Ascending aorta (tissue), 2 donors: Measurements from ENCODE around the gene SH3D21. TPM values are rescaled to one million over a fixed set of nuclear protein-coding genes. Genes with fewer than 3 reads are reported as not detected.

Experiments used
- DNase-seq, 2 donors: peaks; one replicate each; pipeline ENCODE4 v3.0.0-alpha.2; 2019; ENCODE audit warnings: low spot score in 2 of 2
- H3K27ac ChIP-seq, 2 donors: fragments of 200-600 bp; sonication (generic); one replicate each; pipeline ENCODE4 v1.5.1; 2016 to 2017; ENCODE audit warnings: mild to moderate bottlenecking in 1 of 2
- H3K27me3 ChIP-seq: fragments of 200-600 bp; sonication (generic); one replicate; pipeline ENCODE4 v1.5.1; 2017
- H3K36me3 ChIP-seq, 2 donors: fragments of 200-600 bp; sonication (generic); one replicate each; pipeline ENCODE4 v1.5.1; 2016
- H3K4me1 ChIP-seq, 2 donors: fragments of 200-600 bp; sonication (generic); one replicate each; pipeline ENCODE4 v1.5.1; 2016 to 2017; ENCODE audit warnings: mild to moderate bottlenecking in 1 of 2
- H3K4me3 ChIP-seq, 2 donors: fragments of 200-600 bp; sonication (generic); one replicate each; pipeline ENCODE4 v1.5.1; 2016 to 2017; ENCODE audit warnings: mild to moderate bottlenecking in 1 of 2
- H3K9me3 ChIP-seq, 2 donors: fragments of 200-600 bp; sonication (generic); one replicate each; pipeline ENCODE4 v1.5.1; 2016
- intact Hi-C: fragments of 100-400 bp; cut with DNase I; formaldehyde crosslinking; loops from one replicate; pipeline ENCODE4 v1.15.1; 2023
- total RNA-seq: library from RNA; depleted of rRNA; stranded (reverse); fragments of >200 nt; gene quantifications from one replicate; pipeline ENCODE4 v1.1.0, GENCODE V29; 2016
- TF ChIP-seq, protein P1 (sequence below), 3 experiments: fragments of 200-600 bp in 2 of 3; fragments of 450-650 bp in 1 of 3; sonication (generic) in 2 of 3; IDR thresholded peaks; one replicate each; pipeline ENCODE4 v1.5.1; 2016 to 2019; ENCODE audit warnings: antibody characterized with exemption in 3 of 3, mild to moderate bottlenecking in 1 of 3, moderate library complexity in 1 of 3

The SH3D21 gene
- total RNA-seq, 1 donor from 2014 or later = 1.3 TPM

DNA sequence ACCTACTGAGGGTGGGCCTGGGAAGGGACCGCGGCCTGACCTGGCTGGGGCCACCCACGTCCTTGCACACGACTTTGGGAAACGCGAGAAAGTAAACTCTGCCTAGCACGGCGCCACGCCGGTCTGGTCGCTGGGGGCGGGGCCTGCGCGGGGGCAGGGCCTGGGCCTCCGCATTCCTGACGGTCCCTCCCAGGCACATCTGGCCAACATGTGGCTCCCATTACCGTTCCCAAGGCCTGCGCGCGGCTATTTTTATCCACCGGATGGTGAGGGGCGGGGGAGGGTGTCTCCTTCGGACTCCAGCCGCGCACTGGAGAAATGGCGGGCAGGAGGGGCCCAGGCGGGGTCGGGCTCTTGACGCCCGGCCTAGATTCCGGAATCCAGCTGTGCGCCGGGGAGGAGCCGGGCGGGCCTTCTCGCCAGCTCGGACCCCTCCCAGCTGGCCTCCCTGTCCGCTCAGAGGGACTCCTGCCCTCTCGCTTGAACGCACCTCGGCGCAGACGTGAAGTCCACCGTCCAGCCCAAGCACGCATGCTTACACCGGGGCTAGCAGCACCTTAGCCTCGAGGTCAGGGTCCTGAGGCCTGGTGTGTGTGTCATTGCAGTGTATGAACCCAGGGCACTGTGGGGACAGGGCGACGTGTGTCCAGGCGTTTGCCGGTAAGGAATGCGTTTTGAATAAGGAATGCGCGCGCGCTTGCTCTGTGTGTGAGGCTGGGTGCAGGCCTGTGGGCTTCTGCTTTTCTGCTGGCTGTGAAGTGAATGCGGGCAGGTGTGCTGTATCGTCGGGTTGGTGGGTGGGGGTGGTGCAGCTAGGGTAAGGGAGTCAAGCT is 15.2 kb downstream of the SH3D21 start:
- no peaks in the 10 kb centered on the region for H3K36me3 ChIP-seq
- TF ChIP-seq, protein P1, sequence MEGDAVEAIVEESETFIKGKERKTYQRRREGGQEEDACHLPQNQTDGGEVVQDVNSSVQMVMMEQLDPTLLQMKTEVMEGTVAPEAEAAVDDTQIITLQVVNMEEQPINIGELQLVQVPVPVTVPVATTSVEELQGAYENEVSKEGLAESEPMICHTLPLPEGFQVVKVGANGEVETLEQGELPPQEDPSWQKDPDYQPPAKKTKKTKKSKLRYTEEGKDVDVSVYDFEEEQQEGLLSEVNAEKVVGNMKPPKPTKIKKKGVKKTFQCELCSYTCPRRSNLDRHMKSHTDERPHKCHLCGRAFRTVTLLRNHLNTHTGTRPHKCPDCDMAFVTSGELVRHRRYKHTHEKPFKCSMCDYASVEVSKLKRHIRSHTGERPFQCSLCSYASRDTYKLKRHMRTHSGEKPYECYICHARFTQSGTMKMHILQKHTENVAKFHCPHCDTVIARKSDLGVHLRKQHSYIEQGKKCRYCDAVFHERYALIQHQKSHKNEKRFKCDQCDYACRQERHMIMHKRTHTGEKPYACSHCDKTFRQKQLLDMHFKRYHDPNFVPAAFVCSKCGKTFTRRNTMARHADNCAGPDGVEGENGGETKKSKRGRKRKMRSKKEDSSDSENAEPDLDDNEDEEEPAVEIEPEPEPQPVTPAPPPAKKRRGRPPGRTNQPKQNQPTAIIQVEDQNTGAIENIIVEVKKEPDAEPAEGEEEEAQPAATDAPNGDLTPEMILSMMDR (IDR thresholded peaks at IDR 0.05) = no peak
- peaks cover 14 to 29% of the 10 kb centered on the region in 2 donors for H3K4me1 ChIP-seq
- peak overlapping the region; percentile 68 to 75 for H3K4me3 ChIP-seq
- DNase-seq = peak in 1 of 2 donors; percentile 90
- intact Hi-C loops = loop anchor here (5.0 kb wide), 2 partner anchors 66 to 1791 kb away; partner anchors contain the start of gene STK40
- H3K27ac ChIP-seq = peak overlapping the region; percentile 91 to 98
- H3K27me3 ChIP-seq = no peaks in the 10 kb centered on the region
- H3K9me3 ChIP-seq = no peaks in the 10 kb centered on the region

DNA sequence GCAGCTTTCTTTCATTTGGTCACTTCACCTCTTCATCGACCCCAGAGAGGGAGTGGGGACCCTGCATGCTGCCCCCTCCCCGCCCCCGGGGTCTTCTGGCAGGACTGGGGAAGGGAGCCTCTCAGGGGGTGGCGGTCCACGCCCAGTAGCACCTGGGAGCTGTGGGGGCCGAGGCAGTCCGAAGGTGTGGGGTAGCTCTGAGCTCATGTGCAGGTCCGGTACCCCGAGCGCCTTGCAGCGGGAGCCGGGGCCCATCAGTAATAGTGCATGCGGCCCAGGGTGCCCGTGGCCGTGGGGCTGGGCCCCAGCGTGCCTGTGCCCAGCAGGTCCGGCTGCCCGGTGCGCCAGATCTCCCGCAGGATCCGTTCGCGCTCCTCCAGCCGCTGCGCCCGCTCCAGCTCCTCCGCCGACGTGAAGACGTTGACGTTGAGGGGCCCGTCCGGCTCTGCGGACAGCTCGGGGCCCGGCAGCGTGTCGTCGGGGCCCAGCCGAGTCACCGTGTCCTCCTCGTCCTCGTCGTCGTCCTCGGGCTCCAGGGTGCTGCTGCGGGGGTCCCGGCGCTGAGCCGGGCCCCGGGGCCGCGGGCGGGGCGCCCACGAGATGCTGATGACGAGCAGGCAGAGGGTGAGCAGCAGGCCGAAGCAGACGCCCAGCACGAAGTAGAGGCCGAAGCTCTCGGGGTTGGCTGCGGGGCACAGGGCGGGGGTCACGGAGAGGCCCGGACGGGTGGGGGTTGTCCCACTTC is 16.0 kb downstream of the SH3D21 start:
- intact Hi-C loops = loop anchor here (2.0 to 5.0 kb wide), 3 partner anchors 29 to 1790 kb away; partner anchors contain the start of gene STK40
- Histone ChIP-seq H3K4me3 (peak overlapping the region; percentile 68 to 75), H3K9me3 (no peaks in the 10 kb centered on the region), H3K36me3 (no peaks in the 10 kb centered on the region), H3K4me1 (peaks cover 14 to 29% of the 10 kb centered on the region in 2 donors), H3K27me3 (no peaks in the 10 kb centered on the region), H3K27ac (peak overlapping the region; percentile 91 to 98)
- TF ChIP-seq, protein P1 (IDR thresholded peaks at IDR 0.05) = no peak
- DNase-seq = peak in 1 of 2 donors; percentile 70

DNA sequence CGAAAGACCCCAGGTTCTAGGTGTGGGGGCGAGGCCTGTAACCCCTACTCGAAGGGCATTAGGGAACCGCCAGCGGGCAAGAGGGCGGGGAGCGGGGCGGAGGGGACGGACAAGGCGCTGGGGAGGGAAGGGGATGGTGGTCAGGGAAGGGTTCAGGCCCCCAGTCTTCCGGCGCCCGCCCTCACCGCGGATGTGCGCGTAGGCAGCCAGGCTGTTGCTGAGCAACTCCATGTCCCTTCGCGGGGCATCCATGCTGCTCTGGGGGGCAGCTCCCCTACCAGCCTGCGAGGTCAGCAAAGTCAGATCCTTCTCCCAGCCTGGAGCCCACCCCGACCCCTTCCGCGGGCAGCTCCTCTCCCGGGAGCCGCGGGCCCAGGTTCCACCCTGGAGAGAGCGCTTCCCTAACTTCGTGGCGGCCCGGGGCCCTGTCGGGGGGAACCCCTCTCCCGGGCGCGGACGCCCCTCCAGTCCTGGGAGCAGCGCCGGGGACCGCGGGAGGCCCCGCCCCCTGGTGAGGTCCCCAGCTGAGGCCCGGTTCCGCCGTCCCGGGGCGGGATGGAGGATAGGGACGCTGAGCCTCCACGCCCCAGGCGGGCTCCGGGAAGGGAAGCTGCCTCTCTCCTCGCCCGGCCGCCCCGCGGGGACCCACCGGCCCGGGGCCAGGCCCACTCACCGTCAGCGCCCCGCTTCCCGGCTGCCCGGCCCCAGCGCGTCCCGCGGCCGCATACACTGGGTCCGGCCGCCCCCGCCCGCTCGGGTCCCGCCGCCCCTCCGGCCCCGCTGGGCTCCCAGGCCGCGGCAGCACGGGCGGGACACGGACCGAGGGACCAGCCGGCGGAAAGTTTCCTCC is 16.8 kb downstream of the SH3D21 start:
- peak overlapping the region; percentile 91 to 98 for H3K27ac ChIP-seq
- H3K9me3 ChIP-seq = no peaks in the 10 kb centered on the region
- H3K27me3 ChIP-seq = no peaks in the 10 kb centered on the region
- TF ChIP-seq, protein P1 (IDR thresholded peaks at IDR 0.05) = no peak
- DNase-seq = peak in 1 of 2 donors; percentile 87
- intact Hi-C loops = loop anchor here (2.0 to 5.0 kb wide), 3 partner anchors 28 to 1789 kb away; partner anchors contain the start of gene STK40
- peak overlapping the region; percentile 68 to 75 for H3K4me3 ChIP-seq
- no peaks in the 10 kb centered on the region for H3K36me3 ChIP-seq
- peaks cover 14 to 29% of the 10 kb centered on the region in 2 donors for H3K4me1 ChIP-seq

DNA sequence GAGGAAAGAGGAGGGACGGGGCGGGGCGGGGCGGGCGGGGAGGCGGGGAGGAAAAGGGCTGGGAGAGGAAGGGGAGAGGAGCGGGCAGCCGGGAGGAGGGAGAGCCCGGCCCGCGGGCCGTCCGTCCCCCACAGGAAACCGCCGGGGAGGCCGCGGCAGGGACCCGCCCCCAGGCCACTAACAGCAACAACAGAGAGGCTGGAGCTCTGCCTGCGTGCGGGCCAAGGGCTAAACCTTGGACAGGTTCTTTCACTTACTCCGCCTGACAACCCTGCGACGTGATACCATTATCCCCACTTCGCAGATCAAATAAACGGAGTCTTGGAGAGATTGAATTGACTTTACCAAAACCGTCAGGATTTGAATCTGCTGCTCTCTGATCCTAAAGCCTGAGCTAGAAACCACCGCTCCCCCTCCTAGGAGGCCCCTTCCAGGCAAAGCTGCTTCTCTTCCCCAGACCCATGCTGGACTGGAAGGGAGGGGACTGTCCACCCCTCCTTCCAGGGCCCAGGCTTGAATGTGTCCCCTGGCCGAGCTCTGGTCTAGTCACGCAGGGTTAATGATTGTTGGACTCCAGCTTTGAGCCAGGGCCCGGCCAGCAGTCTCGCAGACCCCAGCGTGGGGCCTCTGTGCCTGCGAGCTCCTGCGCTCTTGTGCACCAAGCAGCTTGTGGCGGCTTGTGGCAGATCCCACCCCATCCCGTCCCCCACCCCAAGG is 17.6 kb downstream of the SH3D21 start, which contains the start of gene EVA1B:
TSS of gene EVA1B (minus strand) at position 10 of the 717 bp plus-strand sequence. CDS start 608 bp downstream, outside the sequence.
- Histone ChIP-seq H3K27ac (peak within 1 kb of the TSS; percentile 91 to 98), H3K27me3 (no peaks in the 10 kb centered on the region), H3K9me3 (no peaks in the 10 kb centered on the region), H3K36me3 (no peaks in the 10 kb centered on the region), H3K4me3 (peak within 1 kb of the TSS; percentile 68 to 75), H3K4me1 (peaks cover 14 to 29% of the 10 kb centered on the region in 2 donors)
- peak; percentile 55 to 91 for DNase-seq
- intact Hi-C loops = loop anchor here (2.0 to 5.0 kb wide), 3 partner anchors 27 to 1789 kb away; partner anchors contain the start of gene STK40
- TF ChIP-seq, protein P1 (IDR thresholded peaks at IDR 0.05) = no peak
